GM21786 (cell line): ENCODE results near the gene GPX7.

ENCODE experiments used
- ATAC-seq: cut with Tn5 transposase; IDR thresholded peaks from one replicate; pipeline ENCODE4 v1.9.1; 2021; ENCODE audit not compliant: unreplicated experiment

Gene GPX7

GRCh38 chr1:52585474-52585873, 16.7 kb upstream of the GPX7 start:
- ATAC-seq = no peak

GRCh38 chr1:52588027-52588426, 14.1 kb upstream of the GPX7 start:
- no peak for ATAC-seq

GRCh38 chr1:52588535-52588934, 13.6 kb upstream of the GPX7 start:
- no peak for ATAC-seq

GRCh38 chr1:52590266-52590665, 11.9 kb upstream of the GPX7 start:
- no peak for ATAC-seq

- ATAC-seq = no peak
Measured at GRCh38 chr1:52592637-52593323, 9.4 kb upstream of the GPX7 start.

- ATAC-seq = no peak
Measured at GRCh38 chr1:52593495-52593894, 8.7 kb upstream of the GPX7 start.

GRCh38 chr1:52595061-52595460, 7.1 kb upstream of the GPX7 start:
- no peak for ATAC-seq

- ATAC-seq = no peak
Measured at GRCh38 chr1:52597912-52598311, 4.3 kb upstream of the GPX7 start.

- ATAC-seq = no peak
Measured at GRCh38 chr1:52598729-52599128, 3.4 kb upstream of the GPX7 start.

- ATAC-seq = no peak
Measured at GRCh38 chr1:52599236-52599635, 2.9 kb upstream of the GPX7 start.

GRCh38 chr1:52600533-52601179, 1.5 kb upstream of the GPX7 start:
- ATAC-seq = no peak

GRCh38 chr1:52601519-52601918, 652 bp upstream of the GPX7 start:
- no peak for ATAC-seq

- ATAC-seq = no peak
Measured at GRCh38 chr1:52602856-52603600, 857 bp downstream of the GPX7 start.

GRCh38 chr1:52603630-52604029, 1.5 kb downstream of the GPX7 start:
- no peak for ATAC-seq

- no peak for ATAC-seq
Measured at GRCh38 chr1:52604063-52604770, 2.0 kb downstream of the GPX7 start.

- ATAC-seq = no peak
Measured at GRCh38 chr1:52613636-52614373, 11.6 kb downstream of the GPX7 start.

- no peak for ATAC-seq
Measured at GRCh38 chr1:52614671-52615070, 12.5 kb downstream of the GPX7 start.

GRCh38 chr1:52615489-52616042, 13.4 kb downstream of the GPX7 start:
- ATAC-seq = no peak

- ATAC-seq = no peak
Measured at GRCh38 chr1:52621950-52622349, 19.8 kb downstream of the GPX7 start.

GRCh38 chr1:52623812-52624211, 21.6 kb downstream of the GPX7 start:
- ATAC-seq = no peak

- no peak for ATAC-seq
Measured at GRCh38 chr1:52627028-52627427, 24.9 kb downstream of the GPX7 start.
